K562 (cell line): ENCODE measurements around the gene UBASH3B. TPM values are rescaled to one million over a fixed set of nuclear protein-coding genes. Genes with fewer than 3 reads are reported as not detected.

ENCODE experiments used
- ATAC-seq: fragments of 200-7000 bp; cut with Tn5 transposase; 3 replicates; pipeline ENCODE4 v1.9.1; 2020; ENCODE audit warnings: moderate library complexity
- BruUV-seq: library from RNA; stranded (reverse); fragments of 400-500 nt; replicated peaks from 2 replicates; lab custom pipeline; 2021; lab: Mats Ljungman, UMichigan
- CTCF ChIA-PET: fragments of 300-600 bp; formaldehyde crosslinking; extraction: SDS; loops from one replicate; lab custom pipeline; 2021; ENCODE audit warnings: low intra/inter-chr PET ratio; lab: Yijun Ruan, JAX
- POLR2A ChIA-PET: fragments of 300-600, 350-650 bp; sonication (Branson Sonifier 250); formaldehyde crosslinking; extraction: SDS; loops from one replicate; lab custom pipeline; 2021; ENCODE audit warnings: antibody characterized with exemption, inconsistent platforms; lab: Yijun Ruan, JAX
- DNase-seq, 4 experiments: peaks; one replicate each; pipeline versions ENCODE4 v3.0.0 to v3.0.0-alpha.2; 2011 to 2018; ENCODE audit warnings: low spot score in 3 of 4, mixed read lengths in 3 of 4; ENCODE audit errors: extremely low read depth in 1 of 4
- FAIRE-seq: peaks from 2 replicates; lab custom pipeline; 2011; peaks lifted over from hg19 to GRCh38; lab: Jason Lieb, UNC
- H2AFZ ChIP-seq: 2 replicates; pipeline ENCODE4 v1.6.0; 2011; ENCODE audit warnings: low read depth, low read length, control low read depth, inconsistent platforms
- H3K27ac ChIP-seq: fragments of 200-600 bp; 3 replicates; pipeline ENCODE4 v1.8.0; 2011; ENCODE audit warnings: low read depth, mild to moderate bottlenecking, control low read depth, inconsistent platforms, low read length, moderate library complexity, mixed read lengths; ENCODE audit errors: extremely low read depth
- H3K27me3 ChIP-seq, 2 experiments: fragments of 300-600 bp in 1 of 2; 2 replicates in 1 of 2; 3 replicates in 1 of 2; pipeline versions ENCODE4 v1.6.0 to v1.8.0; 2011; ENCODE audit warnings: inconsistent platforms in 2 of 2, low read length in 2 of 2, mild to moderate bottlenecking in 1 of 2, mixed read lengths in 1 of 2, moderate library complexity in 1 of 2; ENCODE audit not compliant: control insufficient read depth in 2 of 2, insufficient read depth in 2 of 2
- H3K36me3 ChIP-seq: fragments of 300-600 bp; 3 replicates; pipeline ENCODE4 v1.8.0; 2011; ENCODE audit warnings: mild to moderate bottlenecking, low read length, inconsistent platforms; ENCODE audit not compliant: control insufficient read depth, insufficient read depth
- H3K4me1 ChIP-seq, 2 experiments: fragments of 200-600 bp in 1 of 2; replicated peaks in 1 of 2; 2 replicates in 1 of 2; 3 replicates in 1 of 2; pipeline versions ENCODE4 v1.5.1 to v1.8.0; 2011; ENCODE audit warnings: inconsistent platforms in 2 of 2, low read length in 2 of 2, mild to moderate bottlenecking in 1 of 2, mixed read lengths in 1 of 2, moderate library complexity in 1 of 2; ENCODE audit not compliant: control insufficient read depth in 2 of 2, insufficient read depth in 2 of 2
- H3K4me2 ChIP-seq: 2 replicates; pipeline ENCODE4 v1.6.1; 2011; ENCODE audit warnings: low read length, control low read depth, inconsistent platforms, mixed read lengths; ENCODE audit not compliant: insufficient read depth
- H3K4me3 ChIP-seq: fragments of 200-600 bp; sonication (generic), shearing (Covaris generic); 2 replicates; pipeline ENCODE4 v1.5.1; 2016; ENCODE audit warnings: control low read depth, inconsistent platforms
- H3K79me2 ChIP-seq: fragments of 200-600 bp; 3 replicates; pipeline ENCODE4 v1.8.0; 2011; ENCODE audit warnings: low read length, inconsistent platforms; ENCODE audit not compliant: control insufficient read depth, insufficient read depth
- H3K9ac ChIP-seq, 2 experiments: 2 replicates each; pipeline versions ENCODE4 v1.6.0 to v1.6.1; 2011; ENCODE audit warnings: low read depth in 2 of 2, low read length in 2 of 2, control low read depth in 1 of 2, inconsistent platforms in 1 of 2, mild to moderate bottlenecking in 1 of 2, mixed read lengths in 1 of 2; ENCODE audit not compliant: insufficient read depth in 1 of 2
- H3K9me1 ChIP-seq: one replicate; pipeline ENCODE4 v1.6.0; 2011; ENCODE audit warnings: inconsistent platforms, mild to moderate bottlenecking, low read length, moderate library complexity; ENCODE audit not compliant: control insufficient read depth, insufficient read depth
- H3K9me3 ChIP-seq: replicated peaks from 2 replicates; pipeline ENCODE4 v1.5.1; 2011; ENCODE audit warnings: low read depth, low read length, inconsistent platforms; ENCODE audit not compliant: control insufficient read depth, insufficient read depth
- H4K20me1 ChIP-seq: replicated peaks from 2 replicates; pipeline ENCODE4 v1.6.1; 2011; ENCODE audit warnings: low read length, inconsistent platforms, mixed read lengths; ENCODE audit not compliant: control insufficient read depth, insufficient read depth
- CAMTA2 ChIP-seq: fragments of 250-450 bp; sonication (Bioruptor Pico); conservative IDR thresholded peaks from 2 replicates; pipeline ENCODE4 v1.5.1; 2022
- CCAR2 ChIP-seq: fragments of 200-400 bp; formaldehyde crosslinking; IDR thresholded peaks from 2 replicates; pipeline ENCODE4 v1.6.1; 2017; ENCODE audit warnings: mild to moderate bottlenecking, low read depth, low read length
- CREB3L1 ChIP-seq: fragments of 450-650 bp; IDR thresholded peaks from 2 replicates; pipeline ENCODE4 v1.6.1; 2014; ENCODE audit warnings: low read depth, mild to moderate bottlenecking, moderate library complexity, borderline replicate concordance
- FOXJ2 ChIP-seq: fragments of 200-800 bp; sonication (Bioruptor generic); IDR thresholded peaks from 2 replicates; pipeline ENCODE4 v1.6.1; 2016; ENCODE audit warnings: missing genetic modification characterization, missing compliant biosample characterization
- GTF2F1 ChIP-seq: IDR thresholded peaks from 2 replicates; pipeline ENCODE4 v1.6.1; 2011; ENCODE audit warnings: low read depth, low read length, improper control_type of control experiment
- HNRNPK ChIP-seq: fragments of 200-400 bp; formaldehyde crosslinking; IDR thresholded peaks from one replicate; pipeline ENCODE4 v1.6.1; 2018; ENCODE audit warnings: mild to moderate bottlenecking, low read depth, low read length; ENCODE audit not compliant: poor library complexity, severe bottlenecking
- HOMEZ ChIP-seq: fragments of 250-450 bp; sonication (Bioruptor Pico); IDR thresholded peaks from 2 replicates; pipeline ENCODE4 v1.4.0; 2020; ENCODE audit warnings: mild to moderate bottlenecking, moderate library complexity
- ILF3 ChIP-seq: fragments of 450-650 bp; IDR thresholded peaks from 2 replicates; pipeline ENCODE4 v1.6.1; 2018; ENCODE audit warnings: antibody characterized with exemption, mild to moderate bottlenecking, moderate library complexity, borderline replicate concordance
- MNT ChIP-seq, 2 experiments: fragments of 450-650 bp; conservative IDR thresholded peaks; 2 replicates each; pipeline ENCODE4 v1.6.1; 2017; ENCODE audit warnings: mild to moderate bottlenecking in 2 of 2, moderate library complexity in 2 of 2
- MTF1 ChIP-seq: fragments of 250-450 bp; sonication (Bioruptor Pico); IDR thresholded peaks from 2 replicates; pipeline ENCODE4 v1.9.0; 2021; ENCODE audit warnings: moderate library complexity, mild to moderate bottlenecking, inconsistent platforms, borderline replicate concordance
- PHB ChIP-seq: fragments of 250-450 bp; sonication (Bioruptor Pico); IDR thresholded peaks from 2 replicates; pipeline ENCODE4 v1.5.0; 2021
- PPARD ChIP-seq: fragments of 250-450 bp; sonication (Bioruptor Pico); IDR thresholded peaks from 2 replicates; pipeline ENCODE4 v1.8.0; 2022; ENCODE audit warnings: inconsistent platforms, mild to moderate bottlenecking, moderate library complexity
- SRF ChIP-seq, 2 experiments: fragments of 250-450, 450-650 bp in 1 of 2; sonication (Bioruptor Pico) in 1 of 2; sonication (generic) in 1 of 2; formaldehyde crosslinking; IDR thresholded peaks; 2 replicates each; pipeline versions ENCODE4 v1.5.0 to v1.5.1; 2020 to 2022; ENCODE audit warnings: mild to moderate bottlenecking in 1 of 2, missing genetic modification reagents in 1 of 2
- ZNF133 ChIP-seq: fragments of 250-450 bp; sonication (Bioruptor Pico); IDR thresholded peaks from 2 replicates; pipeline ENCODE4 v1.4.0; 2020; ENCODE audit warnings: mild to moderate bottlenecking
- ZNF316 ChIP-seq: fragments of 450-650 bp; IDR thresholded peaks from 2 replicates; pipeline ENCODE4 v1.6.1; 2016
- ZNF830 ChIP-seq: fragments of 250-450 bp; sonication (Bioruptor Pico); IDR thresholded peaks from 2 replicates; pipeline ENCODE4 v1.5.0; 2021; ENCODE audit warnings: mild to moderate bottlenecking
- WGBS: fragments of 100-300 bp; shearing (Covaris generic); methylation state at CpG from one replicate; pipeline ENCODE4 v1.1.6; 2016; ENCODE audit warnings: low coverage, mixed read lengths; ENCODE audit not compliant: insufficient coverage; ENCODE audit errors: missing lambda C conversion rate; 5-methylcytosine and 5-hydroxymethylcytosine counted together
- in situ Hi-C: fragments of 300-500 bp; cut with MboI; formaldehyde crosslinking; loops from 4 replicates; pipeline ENCODE4 v1.15.0; 2018; ENCODE audit warnings: inconsistent platforms, mixed read lengths
- intact Hi-C: fragments of 100-400 bp; cut with micrococcal nuclease; formaldehyde crosslinking; loops from 2 replicates; pipeline ENCODE4 v1.14.2; 2022
- polyA plus RNA-seq, 8 experiments: library from polyadenylated mRNA; depleted of rRNA in 4 of 8; stranded (reverse) in 5 of 8; unstranded in 3 of 8; fragments of >200 nt; fragmentation: Nextera tagmentation in 2 of 8; fragmentation: Illumina TruSeq in 1 of 8; extraction: Ambion mirVana in 2 of 8; extraction: Trizol in 1 of 8; gene quantifications; 2 replicates each; pipeline versions ENCODE4 v1.2.1 to v1.2.3, GENCODE V29; 2011 to 2014; ENCODE audit warnings: inconsistent platforms in 1 of 8, missing spikeins in 1 of 8
- total RNA-seq, 7 experiments: library from RNA; depleted of rRNA in 6 of 7; stranded (reverse); fragments of >200 nt in 6 of 7; fragmentation: Illumina TruSeq in 2 of 7; extraction: Trizol in 2 of 7; gene quantifications; 2 replicates each; pipeline versions ENCODE4 v1.2.1 to v1.2.3, GENCODE V29; 2011 to 2021; ENCODE audit warnings: low replicate concordance in 1 of 7

The UBASH3B gene
- total and polyA plus RNA-seq, 9 of the 15 experiments (the other 6 are each of a cell fraction or from before 2014, with no cell fraction given) = 0.01 to 0.31 (median 0.08) TPM; not detected in 2

- no peak overlapping the region for H3K9ac ChIP-seq
- no peaks in the 10 kb centered on the region for H3K79me2 ChIP-seq
- no peaks in the 10 kb centered on the region for H3K9me3 ChIP-seq
- no peak overlapping the region for H3K4me2 ChIP-seq
- no peaks in the 10 kb centered on the region for H3K4me1 ChIP-seq
- intact Hi-C loops (no loop called here), in situ Hi-C loops (no loop called here)
- ChIA-PET POLR2A (no interaction called here), CTCF (no interaction called here)
- BruUV-seq = no TSS peak
- no peaks in the 10 kb centered on the region for H3K36me3 ChIP-seq
- FAIRE-seq = no peak
- no peak overlapping the region for H3K4me3 ChIP-seq
- H3K9me1 ChIP-seq = no peaks in the 10 kb centered on the region
- no peak for TF ChIP-seq CAMTA2 (CRISPR knock-in tag)
- no peak for TF ChIP-seq PHB
- no peak for TF ChIP-seq ZNF133 (CRISPR knock-in tag)
- no peak for TF ChIP-seq MNT (conservative IDR thresholded peaks at IDR 0.05)
- TF ChIP-seq CREB3L1 = no peak
- no peak for TF ChIP-seq MTF1 (CRISPR knock-in tag)
- no peak for TF ChIP-seq SRF (CRISPR knock-in tag; IDR thresholded peaks at IDR 0.05)
- TF ChIP-seq ZNF316 = no peak
- no peak for TF ChIP-seq CCAR2
- TF ChIP-seq HNRNPK = no peak
- TF ChIP-seq ILF3 = no peak
- no peak for TF ChIP-seq ZNF830 (CRISPR knock-in tag)
- no peak for TF ChIP-seq FOXJ2 (tag)
- no peak for TF ChIP-seq PPARD (CRISPR knock-in tag)
- TF ChIP-seq GTF2F1 = no peak
- TF ChIP-seq HOMEZ (CRISPR knock-in tag) = no peak
- no peak for DNase-seq
- H2AFZ ChIP-seq = no peak overlapping the region
- H3K27me3 ChIP-seq = peaks cover 2 to 15% of the 10 kb centered on the region in 2 experiments; a peak in 4 of 5 replicates
- no peaks in the 10 kb centered on the region for H4K20me1 ChIP-seq
- under 1% methylated on average over 6 of the region's 6 CpGs for WGBS
- no peak overlapping the region for H3K27ac ChIP-seq
- no peak for ATAC-seq
These were observed 21.7 kb downstream of the UBASH3B start for GRCh38 chr11:122677256-122677655.
